HG03025 (cell line): ENCODE data around the gene PTK7.

Source experiments
- ATAC-seq: cut with Tn5 transposase; IDR thresholded peaks from one replicate; pipeline ENCODE4 v1.9.1; 2021; ENCODE audit warnings: mild to moderate bottlenecking, moderate library complexity; ENCODE audit not compliant: unreplicated experiment, low FRiP score

PTK7 gene

DNA sequence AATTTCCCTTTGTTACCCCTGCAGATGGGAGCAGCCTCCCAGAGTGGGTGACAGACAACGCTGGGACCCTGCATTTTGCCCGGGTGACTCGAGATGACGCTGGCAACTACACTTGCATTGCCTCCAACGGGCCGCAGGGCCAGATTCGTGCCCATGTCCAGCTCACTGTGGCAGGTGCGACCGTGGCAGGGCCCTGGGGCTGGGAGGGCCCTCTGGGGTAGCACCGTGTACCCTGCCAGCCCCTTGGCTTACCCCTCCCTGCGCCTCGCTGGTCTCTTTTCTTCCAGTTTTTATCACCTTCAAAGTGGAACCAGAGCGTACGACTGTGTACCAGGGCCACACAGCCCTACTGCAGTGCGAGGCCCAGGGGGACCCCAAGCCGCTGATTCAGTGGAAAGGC lies 65.5 kb downstream of the PTK7 start:
- ATAC-seq, result no peak

DNA sequence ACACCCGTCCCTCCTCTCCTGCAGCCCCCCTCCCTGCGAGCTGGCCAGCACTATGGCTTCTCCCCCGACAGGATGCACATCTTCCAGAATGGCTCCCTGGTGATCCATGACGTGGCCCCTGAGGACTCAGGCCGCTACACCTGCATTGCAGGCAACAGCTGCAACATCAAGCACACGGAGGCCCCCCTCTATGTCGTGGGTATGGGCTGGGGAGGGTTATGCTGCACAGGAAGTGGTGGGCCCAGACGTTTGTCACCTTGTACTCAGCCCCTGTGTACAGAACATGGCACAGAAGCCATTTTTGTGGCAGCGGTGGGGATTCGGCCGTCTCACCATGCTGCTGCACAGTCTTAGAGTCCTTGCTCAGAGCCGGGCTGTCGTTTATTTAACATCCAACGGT lies 66.0 kb downstream of the PTK7 start:
- no peak for ATAC-seq

DNA sequence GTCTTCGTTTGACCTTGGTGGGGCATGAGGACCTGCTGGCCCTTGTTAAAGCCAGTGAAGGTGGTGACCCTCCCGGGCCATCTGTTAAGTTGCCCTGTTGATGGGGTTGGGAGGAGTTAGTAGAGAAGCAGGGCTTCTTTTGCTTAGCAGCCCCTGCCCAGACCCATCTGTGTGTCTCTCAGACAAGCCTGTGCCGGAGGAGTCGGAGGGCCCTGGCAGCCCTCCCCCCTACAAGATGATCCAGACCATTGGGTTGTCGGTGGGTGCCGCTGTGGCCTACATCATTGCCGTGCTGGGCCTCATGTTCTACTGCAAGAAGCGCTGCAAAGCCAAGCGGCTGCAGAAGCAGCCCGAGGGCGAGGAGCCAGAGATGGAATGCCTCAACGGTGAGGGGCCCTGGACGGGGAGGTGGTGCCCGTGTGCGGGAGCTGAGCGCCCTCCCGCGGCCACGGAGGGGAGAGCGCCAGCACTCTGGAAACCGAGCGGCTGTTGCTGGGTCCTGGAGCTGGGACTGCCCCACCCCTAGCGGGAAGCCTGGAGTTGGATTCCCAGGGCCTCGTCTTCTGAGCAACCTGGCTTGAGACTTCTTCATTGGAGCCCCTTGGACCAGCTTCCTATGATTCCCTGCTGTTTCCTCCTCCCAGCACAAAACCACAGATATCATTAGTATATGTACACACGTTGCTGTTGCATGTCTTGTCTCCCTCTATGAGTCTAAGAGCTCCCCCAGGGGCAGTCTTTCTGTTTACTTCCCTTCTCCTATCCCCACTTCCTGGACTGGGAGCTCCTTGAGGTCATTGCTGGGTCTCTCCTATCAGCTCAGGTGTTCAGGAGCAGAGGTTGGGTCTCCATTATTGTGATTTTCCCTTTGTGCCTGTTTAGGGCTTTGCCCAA lies 67.4 kb downstream of the PTK7 start:
- no peak for ATAC-seq

DNA sequence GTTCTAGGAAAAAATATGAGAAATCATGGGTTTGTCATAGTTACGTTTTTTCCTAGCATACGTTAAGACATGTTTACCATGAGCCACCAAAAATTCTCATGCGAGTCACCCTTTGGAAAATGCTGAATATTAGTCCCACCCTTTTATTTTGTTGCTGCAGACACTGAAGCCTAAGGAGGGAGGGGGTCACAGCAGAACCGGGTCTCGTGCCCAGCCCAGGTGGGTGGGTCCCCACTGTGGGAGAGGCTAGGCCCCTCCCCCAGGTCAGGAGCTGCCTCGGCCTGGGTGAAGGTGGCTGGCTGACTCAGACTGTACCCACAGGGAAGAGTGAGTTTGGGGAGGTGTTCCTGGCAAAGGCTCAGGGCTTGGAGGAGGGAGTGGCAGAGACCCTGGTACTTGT lies 68.8 kb downstream of the PTK7 start:
- no peak for ATAC-seq

DNA sequence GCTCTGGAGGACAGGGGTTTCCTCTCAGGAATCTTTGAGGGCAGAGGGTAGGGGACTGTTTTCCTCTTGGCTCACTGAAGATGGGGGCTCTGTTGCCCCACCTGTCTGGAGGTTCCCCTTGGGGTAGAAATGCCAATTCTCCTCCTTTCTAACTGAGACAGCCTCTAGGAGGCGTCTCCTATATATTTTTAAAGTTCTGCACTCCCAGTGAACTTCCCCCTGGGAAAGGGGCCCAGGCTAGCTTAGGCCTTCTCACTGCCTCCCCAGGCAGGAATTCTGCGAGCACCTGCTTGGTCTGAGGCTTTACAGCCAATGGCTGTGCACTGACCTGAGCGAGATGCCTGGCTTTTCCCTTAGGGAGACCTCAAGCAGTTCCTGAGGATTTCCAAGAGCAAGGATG lies 70.1 kb downstream of the PTK7 start:
- no peak for ATAC-seq

DNA sequence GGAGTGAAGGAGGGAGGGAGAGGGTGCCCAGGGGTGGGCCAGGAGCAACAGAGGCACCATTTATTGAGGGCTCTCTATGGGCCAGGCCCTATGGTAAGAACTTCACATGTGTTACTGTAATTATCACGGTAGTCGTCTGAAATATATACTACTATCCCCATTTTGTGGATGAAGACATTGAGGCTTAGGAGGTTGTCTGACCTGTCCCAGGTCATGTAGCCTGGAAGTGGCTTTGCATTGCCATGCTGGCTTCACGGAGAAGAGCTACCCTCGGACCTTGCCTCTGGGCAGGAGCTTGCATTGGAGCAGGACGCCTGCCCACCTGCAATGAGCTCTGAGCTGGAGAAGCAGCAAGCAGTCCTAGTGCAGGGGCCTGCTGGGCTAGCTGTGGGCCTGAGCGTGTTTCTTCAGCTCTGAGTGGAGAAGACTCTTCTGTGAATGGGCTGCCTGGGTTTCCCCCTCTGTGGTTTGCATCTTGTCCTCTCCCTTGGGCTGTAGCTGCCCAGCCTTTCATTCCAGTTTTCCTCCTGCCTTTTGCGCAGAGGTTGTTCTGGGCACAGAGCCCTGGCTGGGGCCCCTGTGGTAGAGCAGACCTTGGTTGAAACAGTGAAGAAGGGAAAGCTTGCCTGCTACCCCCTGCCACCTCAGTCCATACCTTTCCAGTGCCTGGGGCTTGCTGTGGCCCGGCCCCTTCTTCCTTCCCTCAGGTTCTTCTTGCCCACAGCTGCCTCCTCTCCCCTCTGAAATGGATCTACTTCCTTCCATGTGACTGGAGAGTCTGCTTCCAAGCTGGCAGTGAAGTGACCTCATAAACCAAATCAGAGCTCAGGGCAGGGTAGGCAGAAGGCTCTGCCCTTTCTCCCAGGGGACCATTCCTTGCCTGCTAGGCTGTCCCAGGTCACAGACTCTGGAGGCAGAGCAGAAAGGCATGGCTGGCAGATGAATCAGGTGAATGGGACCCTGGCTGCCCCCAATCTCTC lies 70.9 kb downstream of the PTK7 start:
- ATAC-seq, result no peak

DNA sequence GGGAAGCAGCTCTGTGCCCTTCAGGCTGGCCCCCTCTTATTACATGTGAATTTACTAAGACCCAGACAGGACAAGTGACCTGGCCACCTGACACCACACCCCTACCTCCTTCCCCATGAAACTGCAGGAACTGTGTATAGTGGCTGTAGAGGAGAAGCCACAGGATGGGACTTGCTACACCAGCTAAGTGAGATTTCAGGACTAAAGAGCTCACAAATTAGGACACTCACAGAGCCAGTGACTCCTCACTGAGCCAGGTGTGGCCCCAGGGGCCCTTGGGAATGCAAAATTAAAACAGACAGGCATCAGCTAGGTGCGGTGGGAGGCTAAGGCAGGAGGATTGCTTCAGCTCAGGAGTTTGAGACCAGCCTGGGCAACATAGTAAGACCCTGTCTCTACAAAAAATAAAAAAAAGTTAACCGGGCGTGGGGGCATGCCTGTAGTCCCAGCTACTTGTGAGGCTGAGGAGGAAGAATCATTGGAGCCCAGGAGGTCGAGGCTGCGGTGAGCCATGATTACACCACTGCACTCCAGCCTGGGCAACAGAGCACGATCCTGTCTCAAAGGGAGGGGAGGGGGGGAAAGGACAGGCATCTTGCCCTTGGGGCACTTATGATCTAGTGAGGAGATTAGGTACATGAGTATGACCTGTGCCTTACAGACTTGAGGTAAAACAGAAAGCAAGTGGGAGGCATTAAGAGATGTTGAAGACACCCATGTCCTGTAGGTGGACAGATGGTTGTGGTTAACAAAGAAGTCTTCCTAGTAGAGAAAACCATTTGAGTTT lies 71.8 kb downstream of the PTK7 start:
- no peak for ATAC-seq

DNA sequence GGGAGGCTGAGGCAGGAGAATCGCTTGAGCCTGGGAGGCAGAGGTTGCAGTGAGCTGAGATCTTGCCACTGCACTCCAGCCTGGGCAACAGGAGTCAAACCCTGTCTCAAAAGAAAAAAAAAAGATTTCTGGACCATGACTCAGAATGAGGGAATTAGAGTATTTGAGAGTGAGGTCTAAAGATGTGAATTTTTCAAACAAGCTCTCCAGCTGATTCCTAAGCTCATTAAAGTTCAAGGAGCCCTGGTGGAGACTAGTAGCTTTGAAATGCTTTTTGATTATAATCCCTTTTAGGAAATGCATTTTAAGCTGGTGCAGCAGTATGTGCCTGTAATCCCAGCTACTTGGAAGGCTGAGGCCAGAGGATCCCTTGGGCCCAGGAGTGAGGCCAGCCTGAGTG lies 73.2 kb downstream of the PTK7 start:
- ATAC-seq, result no peak

DNA sequence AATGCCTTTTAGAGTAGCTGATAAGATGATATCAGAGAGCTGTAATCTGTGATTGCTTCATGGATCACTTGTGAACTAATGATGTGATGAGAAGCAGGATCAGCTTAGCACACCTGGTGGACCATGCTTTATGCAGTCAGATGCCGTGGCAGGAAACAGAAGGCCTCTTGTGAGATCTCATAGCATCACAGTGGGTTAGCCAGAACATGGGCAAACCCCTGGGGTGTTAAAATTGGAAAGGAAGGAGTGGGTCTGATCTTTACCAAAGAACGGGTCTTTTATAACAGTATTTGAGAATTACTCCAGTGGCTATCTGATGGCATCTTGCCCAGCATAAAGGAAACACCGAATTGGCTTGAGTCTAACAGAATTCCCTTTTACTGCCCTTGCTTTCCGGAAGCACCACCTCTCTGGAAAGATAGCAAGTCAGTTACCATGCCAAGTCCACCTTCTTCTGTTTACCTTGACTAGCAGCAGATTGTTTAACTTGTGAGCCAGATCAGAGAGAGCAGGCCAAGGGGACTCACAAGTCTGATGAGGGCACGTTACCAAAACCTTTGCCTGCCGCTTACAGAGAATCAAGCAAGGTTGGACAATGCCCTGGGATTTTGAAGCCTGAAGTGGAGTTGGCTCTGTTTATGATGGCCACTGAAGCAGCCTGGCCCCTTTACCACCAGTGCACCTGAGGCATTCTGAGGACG lies 74.1 kb downstream of the PTK7 start:
- no peak for ATAC-seq

DNA sequence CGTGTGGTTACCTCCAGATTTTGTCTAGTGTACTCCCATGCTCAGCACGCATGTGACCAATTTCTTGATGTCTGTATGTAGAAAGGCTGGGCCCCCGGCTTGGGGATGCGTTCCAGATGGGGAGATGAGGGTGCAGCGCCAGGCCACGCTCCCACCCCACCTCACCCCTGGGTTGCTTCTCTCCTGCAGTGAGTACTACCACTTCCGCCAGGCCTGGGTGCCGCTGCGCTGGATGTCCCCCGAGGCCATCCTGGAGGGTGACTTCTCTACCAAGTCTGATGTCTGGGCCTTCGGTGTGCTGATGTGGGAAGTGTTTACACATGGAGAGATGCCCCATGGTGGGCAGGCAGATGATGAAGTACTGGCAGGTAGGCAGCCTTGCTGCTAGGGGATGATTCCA lies 83.5 kb downstream of the PTK7 start:
- no peak for ATAC-seq

DNA sequence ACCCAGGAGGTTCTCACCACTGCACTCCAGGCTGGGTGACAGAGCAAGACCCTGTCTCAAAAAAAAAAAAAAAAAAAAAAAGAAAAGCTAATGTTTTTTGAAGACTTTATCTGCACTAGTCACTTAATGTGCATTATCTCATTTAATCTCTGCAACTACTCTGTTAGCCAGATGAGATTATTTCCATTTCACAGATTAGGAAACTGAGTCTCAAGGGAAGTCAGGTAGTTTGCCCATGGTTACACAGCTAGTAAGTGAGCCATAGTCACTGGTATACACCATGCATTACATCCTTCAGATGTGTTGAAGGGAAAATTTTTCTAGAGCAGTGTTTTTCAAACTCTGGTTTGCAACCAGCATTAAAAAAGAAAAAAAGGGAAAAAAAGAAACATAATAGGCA lies 87.8 kb downstream of the PTK7 start:
- no peak for ATAC-seq

DNA sequence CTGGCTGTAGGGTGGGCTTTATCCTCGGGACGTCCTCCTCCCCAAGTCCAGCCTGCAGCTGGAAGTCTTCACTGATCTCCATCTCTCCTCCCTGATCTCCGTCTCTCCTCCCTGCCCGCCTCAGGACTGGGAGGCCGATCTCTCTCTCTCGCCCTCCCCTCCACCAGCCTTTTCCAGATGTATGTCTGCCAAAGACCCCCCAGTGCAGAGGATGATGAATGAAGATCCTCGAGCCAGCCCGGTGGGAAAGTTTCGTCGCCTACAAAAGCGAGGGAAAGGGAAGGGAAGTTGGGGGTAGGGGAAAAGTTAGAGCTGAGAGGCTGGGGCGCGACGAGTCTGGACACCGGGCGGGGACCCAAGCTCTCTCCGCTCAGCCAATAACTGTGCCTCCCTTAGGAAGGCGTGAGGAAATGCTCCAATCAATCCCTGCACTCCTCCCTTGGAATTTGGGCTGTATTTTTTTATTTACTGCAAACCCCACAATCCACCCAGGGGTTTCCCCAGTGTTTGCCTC lies 94.4 kb downstream of the PTK7 start:
- no peak for ATAC-seq

DNA sequence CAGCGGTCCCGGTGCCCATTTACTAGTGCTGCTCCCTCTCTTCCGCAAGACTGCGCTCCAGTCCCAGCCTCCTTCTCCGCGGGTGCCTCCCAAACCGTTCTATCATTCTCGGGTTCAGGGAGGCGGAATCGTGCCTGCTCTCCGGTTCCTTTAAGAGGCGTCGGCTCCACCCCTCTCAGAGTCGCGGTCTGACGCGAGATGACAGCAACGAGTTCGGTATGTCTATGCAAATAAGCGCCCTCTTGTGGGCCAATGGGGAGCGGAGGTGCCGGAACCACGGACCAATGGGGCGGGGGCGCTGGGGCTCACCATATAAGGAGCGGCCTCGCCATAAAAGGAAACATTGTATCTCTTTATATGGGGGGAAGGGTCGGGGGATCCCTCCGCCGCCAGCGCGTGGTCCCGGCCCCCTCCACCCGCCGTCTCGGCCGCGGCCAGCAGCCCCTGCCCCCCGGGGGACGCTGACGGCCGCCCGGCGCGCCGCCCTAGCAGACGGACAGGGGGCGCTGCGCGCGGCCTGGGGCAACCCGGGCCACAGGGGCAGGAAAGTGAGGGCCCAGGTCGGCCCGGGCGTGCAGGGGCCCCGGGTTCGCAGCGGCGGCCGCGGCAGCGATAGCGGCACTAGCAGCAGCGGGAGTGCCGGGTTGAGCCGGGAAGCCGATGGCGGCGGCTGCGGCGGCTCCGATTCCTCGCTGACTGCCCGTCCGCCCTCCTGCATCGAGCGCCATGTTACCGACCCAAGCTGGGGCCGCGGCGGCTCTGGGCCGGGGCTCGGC lies 95.0 kb downstream of the PTK7 start, which contains the start of gene SRF:
TSS of gene SRF (plus strand) at position 339 of the 776 bp plus-strand sequence. CDS start at position 727, 388 bp downstream.
- ATAC-seq, result peak; percentile 53

DNA sequence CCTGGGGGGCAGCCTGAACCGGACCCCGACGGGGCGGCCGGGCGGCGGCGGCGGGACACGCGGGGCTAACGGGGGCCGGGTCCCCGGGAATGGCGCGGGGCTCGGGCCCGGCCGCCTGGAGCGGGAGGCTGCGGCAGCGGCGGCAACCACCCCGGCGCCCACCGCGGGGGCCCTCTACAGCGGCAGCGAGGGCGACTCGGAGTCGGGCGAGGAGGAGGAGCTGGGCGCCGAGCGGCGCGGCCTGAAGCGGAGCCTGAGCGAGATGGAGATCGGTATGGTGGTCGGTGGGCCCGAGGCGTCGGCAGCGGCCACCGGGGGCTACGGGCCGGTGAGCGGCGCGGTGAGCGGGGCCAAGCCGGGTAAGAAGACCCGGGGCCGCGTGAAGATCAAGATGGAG lies 95.6 kb downstream of the PTK7 start:
- ATAC-seq, result no peak

DNA sequence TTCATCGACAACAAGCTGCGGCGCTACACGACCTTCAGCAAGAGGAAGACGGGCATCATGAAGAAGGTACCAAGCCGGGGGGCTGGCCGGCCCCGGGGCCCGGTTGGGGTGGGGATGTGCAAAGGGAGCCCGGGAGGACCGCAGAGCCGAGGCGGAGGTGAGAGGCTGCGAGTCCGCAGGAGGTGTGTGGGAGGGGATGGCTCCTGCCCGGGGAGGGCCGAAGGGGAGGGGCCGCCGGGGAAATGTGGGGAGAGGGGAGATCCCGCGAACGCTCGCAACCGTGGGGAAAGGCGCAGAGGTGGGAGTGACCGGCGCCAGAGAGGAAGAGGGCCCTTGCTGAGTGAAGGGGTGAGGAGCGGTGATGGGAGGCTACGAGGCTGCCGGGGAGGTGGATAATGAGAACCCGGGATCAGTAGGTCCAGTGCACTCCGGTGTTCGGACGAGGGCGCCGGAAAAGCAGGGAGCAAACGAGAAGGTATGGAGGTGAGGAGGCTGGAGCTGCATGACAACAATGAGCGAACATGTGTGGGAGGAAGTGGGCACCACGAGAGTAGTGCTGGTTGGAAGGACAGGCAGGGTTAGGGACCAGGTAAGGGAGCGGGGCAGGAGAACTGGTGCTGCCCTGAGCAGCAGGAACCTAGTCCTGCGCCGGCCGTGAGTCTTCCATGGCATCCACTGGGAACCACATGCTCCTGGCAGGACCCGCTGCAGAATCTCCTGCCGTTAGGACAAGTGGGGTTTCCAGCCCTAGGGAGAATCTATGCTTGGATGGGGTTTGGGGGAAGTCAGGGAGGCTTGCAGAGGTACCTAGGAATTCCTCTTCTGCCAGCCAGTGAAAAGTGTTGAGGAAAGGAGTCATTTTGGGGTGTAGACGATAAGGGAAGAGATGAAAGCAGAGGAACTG lies 96.2 kb downstream of the PTK7 start:
- ATAC-seq, result no peak

DNA sequence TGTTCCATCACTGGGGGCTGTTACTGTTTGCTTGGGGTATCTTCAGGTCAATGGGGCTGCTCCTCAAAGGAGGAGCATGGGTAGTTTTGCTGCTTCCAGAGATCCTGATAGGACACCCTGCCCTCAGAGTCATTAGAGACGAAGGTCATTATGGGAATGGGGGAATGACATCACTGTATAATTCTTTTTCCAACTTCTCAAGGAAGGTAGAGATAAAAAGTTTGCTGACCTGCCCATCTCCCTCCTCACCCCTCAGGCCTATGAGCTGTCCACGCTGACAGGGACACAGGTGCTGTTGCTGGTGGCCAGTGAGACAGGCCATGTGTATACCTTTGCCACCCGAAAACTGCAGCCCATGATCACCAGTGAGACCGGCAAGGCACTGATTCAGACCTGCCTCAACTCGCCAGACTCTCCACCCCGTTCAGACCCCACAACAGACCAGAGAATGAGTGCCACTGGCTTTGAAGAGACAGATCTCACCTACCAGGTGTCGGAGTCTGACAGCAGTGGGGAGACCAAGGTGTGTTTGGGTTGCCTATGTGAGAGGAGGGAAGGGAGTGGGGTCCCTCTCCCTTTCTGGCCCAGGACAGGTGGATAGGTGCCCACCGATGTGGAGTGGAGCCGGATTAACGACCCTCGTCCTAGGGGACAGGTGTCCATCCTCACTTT lies 97.6 kb downstream of the PTK7 start:
- no peak for ATAC-seq
